ENCODE measurements around the gene INSM1.

DNA sequence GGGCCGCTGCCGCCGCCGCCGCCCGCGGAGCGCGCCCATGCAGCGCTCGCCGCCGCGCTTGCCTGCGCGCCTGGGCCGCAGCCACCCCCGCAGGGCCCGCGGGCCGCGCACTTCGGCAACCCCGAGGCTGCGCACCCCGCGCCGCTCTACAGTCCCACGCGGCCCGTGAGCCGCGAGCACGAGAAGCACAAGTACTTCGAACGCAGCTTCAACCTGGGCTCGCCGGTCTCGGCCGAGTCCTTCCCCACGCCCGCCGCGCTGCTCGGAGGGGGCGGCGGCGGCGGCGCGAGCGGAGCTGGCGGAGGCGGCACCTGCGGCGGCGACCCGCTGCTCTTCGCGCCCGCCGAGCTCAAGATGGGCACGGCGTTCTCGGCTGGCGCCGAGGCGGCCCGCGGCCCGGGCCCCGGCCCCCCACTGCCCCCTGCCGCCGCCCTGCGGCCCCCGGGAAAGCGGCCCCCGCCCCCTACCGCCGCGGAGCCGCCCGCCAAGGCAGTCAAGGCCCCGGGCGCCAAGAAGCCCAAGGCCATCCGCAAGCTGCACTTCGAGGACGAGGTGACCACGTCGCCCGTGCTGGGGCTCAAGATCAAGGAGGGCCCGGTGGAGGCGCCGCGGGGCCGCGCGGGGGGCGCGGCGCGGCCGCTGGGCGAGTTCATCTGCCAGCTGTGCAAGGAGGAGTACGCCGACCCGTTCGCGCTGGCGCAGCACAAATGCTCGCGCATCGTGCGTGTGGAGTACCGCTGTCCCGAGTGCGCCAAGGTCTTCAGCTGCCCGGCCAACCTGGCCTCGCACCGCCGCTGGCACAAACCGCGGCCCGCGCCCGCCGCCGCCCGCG, 730 bp downstream of the INSM1 start:
- TF ChIP-seq POLR2A (IDR thresholded peaks at IDR 0.05; ENCODE audit: low read depth, low read length), result no peak
- TF ChIP-seq POLR2AphosphoS5 (IDR thresholded peaks at IDR 0.05; ENCODE audit: low read depth, low read length), result no peak
- no peak for TF ChIP-seq SPI1 (IDR thresholded peaks at IDR 0.05; ENCODE audit: low read depth, low read length)

Data from GM12891 (cell line).